WTC11 (cell line): ENCODE results near the gene SLC8A1.

Experiments used
- CBFB ChIP-seq: sonication (generic); formaldehyde crosslinking; IDR thresholded peaks from 2 replicates; pipeline ENCODE4 v1.8.1; 2022; ENCODE audit warnings: mild to moderate bottlenecking, low read depth, missing genetic modification reagents
- CREB1 ChIP-seq: sonication (generic); formaldehyde crosslinking; IDR thresholded peaks from 2 replicates; pipeline ENCODE4 v1.8.0; 2023; ENCODE audit warnings: mild to moderate bottlenecking, missing genetic modification reagents
- CTCF ChIP-seq: fragments of 200-600 bp; IDR thresholded peaks from 2 replicates; pipeline ENCODE4 v1.8.0; 2022; ENCODE audit warnings: antibody characterized with exemption
- IRF2 ChIP-seq: sonication (generic); formaldehyde crosslinking; IDR thresholded peaks from 2 replicates; pipeline ENCODE4 v1.8.0; 2022; ENCODE audit warnings: low read depth, missing genetic modification reagents, borderline replicate concordance
- SP1 ChIP-seq: sonication (generic); formaldehyde crosslinking; conservative IDR thresholded peaks from 2 replicates; pipeline ENCODE4 v1.8.1; 2022; ENCODE audit warnings: missing genetic modification reagents
- TCF7 ChIP-seq: sonication (generic); formaldehyde crosslinking; IDR thresholded peaks from 2 replicates; pipeline ENCODE4 v1.8.0; 2022; ENCODE audit warnings: mild to moderate bottlenecking, low read depth, missing genetic modification reagents, moderate library complexity

GRCh38 chr2:40282428-40282827 is 169.5 kb downstream of the SLC8A1 start:
- TF ChIP-seq TCF7 (no peak), CBFB (CRISPR knock-in tag) (no peak), CTCF (no peak), SP1 (CRISPR knock-in tag) (no peak), IRF2 (CRISPR knock-in tag) (no peak), CREB1 (no peak)
